IMR-90 (cell line): Measurements from ENCODE around the gene SUGP2. TPM values are rescaled to one million over a fixed set of nuclear protein-coding genes. Genes with fewer than 3 reads are reported as not detected.

ENCODE experiments used
- ATAC-seq: fragments of 200-7000 bp; cut with Tn5 transposase; 2 replicates; pipeline ENCODE4 v1.9.1; 2020; ENCODE audit warnings: low read depth, mild to moderate bottlenecking, moderate library complexity
- BruUV-seq: library from RNA; stranded (reverse); fragments of 400-500 nt; replicated peaks from 2 replicates; lab custom pipeline; 2021; lab: Mats Ljungman, UMichigan
- CTCF ChIA-PET: fragments of 300-600 bp; formaldehyde crosslinking; extraction: SDS; loops from one replicate; lab custom pipeline; 2021; ENCODE audit warnings: antibody characterized with exemption; lab: Yijun Ruan, JAX
- POLR2A ChIA-PET: fragments of 300-600 bp; sonication (Branson Sonifier 250); formaldehyde crosslinking; loops from one replicate; lab custom pipeline; 2022; ENCODE audit warnings: antibody characterized with exemption; ENCODE audit not compliant: unreplicated experiment; lab: Charles Lee
- DNase-seq: peaks from one replicate; pipeline ENCODE4 v3.0.0; 2013
- H2AFZ ChIP-seq: replicated peaks from 2 replicates; pipeline ENCODE3; 2013; ENCODE audit warnings: low read length, mild to moderate bottlenecking; ENCODE audit not compliant: poor library complexity
- H2AK5ac ChIP-seq: 2 replicates; pipeline ENCODE4 v1.6.1; 2013; ENCODE audit warnings: low read depth, low read length, inconsistent platforms
- H2AK9ac ChIP-seq: replicated peaks from 2 replicates; pipeline ENCODE3; 2013; ENCODE audit warnings: mild to moderate bottlenecking, low read depth, low read length, moderate library complexity; ENCODE audit not compliant: poor library complexity
- H2BK120ac ChIP-seq: 2 replicates; pipeline ENCODE4 v1.6.1; 2013; ENCODE audit warnings: low read depth, low read length, inconsistent platforms
- H2BK15ac ChIP-seq: 3 replicates; pipeline ENCODE4 v1.6.1; 2013; ENCODE audit warnings: low read depth, low read length, inconsistent platforms
- H2BK20ac ChIP-seq: 2 replicates; pipeline ENCODE4 v1.6.1; 2013; ENCODE audit warnings: low read depth, mild to moderate bottlenecking, inconsistent platforms, low read length, moderate library complexity
- H2BK5ac ChIP-seq: 2 replicates; pipeline ENCODE4 v1.6.1; 2013; ENCODE audit warnings: mild to moderate bottlenecking, low read depth, low read length, inconsistent platforms; ENCODE audit not compliant: poor library complexity, severe bottlenecking
- H3K14ac ChIP-seq: replicated peaks from 2 replicates; pipeline ENCODE4 v1.6.1; 2013; ENCODE audit warnings: low read depth, low read length, inconsistent platforms
- H3K18ac ChIP-seq: 2 replicates; pipeline ENCODE4 v1.6.1; 2013; ENCODE audit warnings: low read depth, low read length, control low read depth
- H3K23ac ChIP-seq: 2 replicates; pipeline ENCODE4 v1.6.1; 2013; ENCODE audit warnings: low read depth, low read length, inconsistent platforms
- H3K27ac ChIP-seq: 2 replicates; pipeline ENCODE4 v1.5.1; 2013; ENCODE audit warnings: mild to moderate bottlenecking, control low read depth, low read length; ENCODE audit not compliant: insufficient read depth
- H3K27me3 ChIP-seq: 2 replicates; pipeline ENCODE4 v1.6.1; 2013; ENCODE audit warnings: low read length; ENCODE audit not compliant: control insufficient read depth, insufficient read depth
- H3K36me3 ChIP-seq: 2 replicates; pipeline ENCODE4 v1.6.1; 2013; ENCODE audit warnings: low read length, mixed read lengths; ENCODE audit not compliant: control insufficient read depth, insufficient read depth
- H3K4ac ChIP-seq: 2 replicates; pipeline ENCODE4 v1.6.1; 2013; ENCODE audit warnings: low read depth, low read length, inconsistent platforms
- H3K4me1 ChIP-seq: 2 replicates; pipeline ENCODE4 v1.6.1; 2013; ENCODE audit warnings: low read length, mixed read lengths; ENCODE audit not compliant: control insufficient read depth, insufficient read depth
- H3K4me2 ChIP-seq: 2 replicates; pipeline ENCODE4 v1.6.1; 2013; ENCODE audit warnings: low read depth, mild to moderate bottlenecking, control low read depth, low read length, moderate library complexity
- H3K4me3 ChIP-seq: 2 replicates; pipeline ENCODE4 v1.5.1; 2013; ENCODE audit warnings: low read depth, mild to moderate bottlenecking, control low read depth, low read length, moderate library complexity; ENCODE audit not compliant: insufficient read depth
- H3K56ac ChIP-seq: 2 replicates; pipeline ENCODE4 v1.6.1; 2013; ENCODE audit warnings: low read length, inconsistent platforms; ENCODE audit not compliant: insufficient read depth; ENCODE audit errors: extremely low read depth
- H3K79me1 ChIP-seq, 2 experiments: 2 replicates each; pipeline ENCODE4 v1.6.1; 2013; ENCODE audit warnings: low read length in 2 of 2, inconsistent platforms in 1 of 2, low read depth in 1 of 2
- H3K9ac ChIP-seq: 2 replicates; pipeline ENCODE4 v1.6.1; 2013; ENCODE audit warnings: low read depth, low read length, control low read depth
- H3K9me1 ChIP-seq: 2 replicates; pipeline ENCODE4 v1.6.1; 2013; ENCODE audit warnings: low read length, inconsistent platforms; ENCODE audit not compliant: insufficient read depth
- H3K9me3 ChIP-seq: 2 replicates; pipeline ENCODE4 v1.6.1; 2013; ENCODE audit warnings: low read length; ENCODE audit not compliant: control insufficient read depth, insufficient read depth
- H4K20me1 ChIP-seq: 2 replicates; pipeline ENCODE4 v1.6.1; 2013; ENCODE audit warnings: low read length, inconsistent platforms; ENCODE audit not compliant: insufficient read depth
- H4K5ac ChIP-seq: 2 replicates; pipeline ENCODE4 v1.6.1; 2013; ENCODE audit warnings: mild to moderate bottlenecking, low read depth, low read length, control low read depth
- H4K8ac ChIP-seq, 2 experiments: 2 replicates each; pipeline ENCODE4 v1.6.1; 2013; ENCODE audit warnings: low read depth in 2 of 2, low read length in 2 of 2, control low read depth in 1 of 2, inconsistent platforms in 1 of 2
- H4K91ac ChIP-seq: 2 replicates; pipeline ENCODE4 v1.6.1; 2013; ENCODE audit warnings: low read depth, low read length, inconsistent platforms; ENCODE audit not compliant: insufficient read depth
- FOS ChIP-seq: fragments of 150-350 bp; IDR thresholded peaks from 2 replicates; pipeline ENCODE4 v1.6.1; 2016; ENCODE audit warnings: low read depth, low read length
- WGBS, 2 experiments: methylation state at CpG; one replicate each; pipeline versions ENCODE4 v1.1.5 to v1.1.7; 2013; ENCODE audit warnings: missing lambda C conversion rate in 2 of 2; ENCODE audit not compliant: insufficient read length in 1 of 2; ENCODE audit errors: extremely low coverage in 2 of 2; 5-methylcytosine and 5-hydroxymethylcytosine counted together
- dilution Hi-C: fragments of 300-500 bp; cut with HindIII; formaldehyde crosslinking; loops from one replicate; pipeline ENCODE4 v1.14.3; 2018; ENCODE audit warnings: low sequenced_read_pairs; ENCODE audit not compliant: unreplicated experiment
- in situ Hi-C: fragments of 300-500 bp; cut with MboI; formaldehyde crosslinking; loops from 3 replicates; pipeline ENCODE4 v1.14.3; 2019; ENCODE audit warnings: low sequenced_read_pairs, inconsistent platforms, mixed read lengths
- intact Hi-C: fragments of 100-400 bp; cut with micrococcal nuclease; formaldehyde crosslinking; loops from 2 replicates; pipeline ENCODE4 v1.10.0; 2022
- polyA plus RNA-seq, 3 experiments: library from polyadenylated mRNA; depleted of rRNA; stranded (reverse); fragments of >200 nt; gene quantifications; 2 replicates each; pipeline ENCODE4 v1.2.3, GENCODE V29; 2012; ENCODE audit warnings: low replicate concordance in 1 of 3
- total RNA-seq: library from RNA; depleted of rRNA; stranded (reverse); fragments of >200 nt; gene quantifications from 2 replicates; pipeline ENCODE4 v1.2.3, GENCODE V29; 2012

SUGP2 gene
- total and polyA plus RNA-seq, 2 of the 4 experiments (the other 2 are of a cell fraction), result 25.8 to 69.2 TPM

GRCh38 chr19:19075126-19075525 lies 41.8 kb upstream of the SUGP2 start:
- H3K4me1 ChIP-seq, result no peaks in the 10 kb centered on the region
- no peak overlapping the region for H4K8ac ChIP-seq
- no peak overlapping the region for H2AK5ac ChIP-seq
- ChIA-PET POLR2A (no interaction called here), CTCF (no interaction called here)
- H2BK20ac ChIP-seq, result no peak overlapping the region
- H3K27me3 ChIP-seq, result no peaks in the 10 kb centered on the region
- no peak overlapping the region for H3K4ac ChIP-seq
- no peak overlapping the region for H2BK5ac ChIP-seq
- H4K5ac ChIP-seq, result no peak overlapping the region
- no peak overlapping the region for H4K91ac ChIP-seq
- H3K79me1 ChIP-seq, result peaks cover 9 to 11% of the 10 kb centered on the region in 2 experiments; a peak in 2 of 4 replicates
- no peaks in the 10 kb centered on the region for H3K9me3 ChIP-seq
- H3K9ac ChIP-seq, result no peak overlapping the region
- no peak overlapping the region for H3K18ac ChIP-seq
- H4K20me1 ChIP-seq, result peaks cover 4% of the 10 kb centered on the region; the same call in 1 of the 2 replicates
- H3K56ac ChIP-seq, result no peak overlapping the region
- intact Hi-C loops (no loop called here), dilution Hi-C loops (no loop called here), in situ Hi-C loops (no loop called here)
- DNase-seq, result no peak
- no peak overlapping the region for H2AFZ ChIP-seq
- no peak overlapping the region for H3K14ac ChIP-seq
- H2BK120ac ChIP-seq, result no peak overlapping the region
- H3K9me1 ChIP-seq, result peaks cover 12% of the 10 kb centered on the region
- peaks cover 2% of the 10 kb centered on the region; the same call in 1 of the 2 replicates for H3K36me3 ChIP-seq
- TF ChIP-seq FOS, result no peak
- no peak overlapping the region for H3K27ac ChIP-seq
- H3K23ac ChIP-seq, result no peak overlapping the region
- BruUV-seq, result no TSS peak
- H3K4me3 ChIP-seq, result no peak overlapping the region
- no peak overlapping the region for H2BK15ac ChIP-seq
- no CpG with 5 or more reads among the region's 8 CpGs for WGBS, 2 experiments
- H3K4me2 ChIP-seq, result no peak overlapping the region
- no peak for ATAC-seq
- no peak overlapping the region for H2AK9ac ChIP-seq
